GM19099 (cell line): ENCODE results near the gene ALOX12.

Experiments
- POLR2A ChIP-seq: IDR thresholded peaks from 3 replicates; pipeline ENCODE4 v1.6.1; 2011; ENCODE audit warnings: low read depth; ENCODE audit not compliant: insufficient read length; ENCODE audit errors: extremely low read depth

ALOX12 gene, protein sequence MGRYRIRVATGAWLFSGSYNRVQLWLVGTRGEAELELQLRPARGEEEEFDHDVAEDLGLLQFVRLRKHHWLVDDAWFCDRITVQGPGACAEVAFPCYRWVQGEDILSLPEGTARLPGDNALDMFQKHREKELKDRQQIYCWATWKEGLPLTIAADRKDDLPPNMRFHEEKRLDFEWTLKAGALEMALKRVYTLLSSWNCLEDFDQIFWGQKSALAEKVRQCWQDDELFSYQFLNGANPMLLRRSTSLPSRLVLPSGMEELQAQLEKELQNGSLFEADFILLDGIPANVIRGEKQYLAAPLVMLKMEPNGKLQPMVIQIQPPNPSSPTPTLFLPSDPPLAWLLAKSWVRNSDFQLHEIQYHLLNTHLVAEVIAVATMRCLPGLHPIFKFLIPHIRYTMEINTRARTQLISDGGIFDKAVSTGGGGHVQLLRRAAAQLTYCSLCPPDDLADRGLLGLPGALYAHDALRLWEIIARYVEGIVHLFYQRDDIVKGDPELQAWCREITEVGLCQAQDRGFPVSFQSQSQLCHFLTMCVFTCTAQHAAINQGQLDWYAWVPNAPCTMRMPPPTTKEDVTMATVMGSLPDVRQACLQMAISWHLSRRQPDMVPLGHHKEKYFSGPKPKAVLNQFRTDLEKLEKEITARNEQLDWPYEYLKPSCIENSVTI

DNA sequence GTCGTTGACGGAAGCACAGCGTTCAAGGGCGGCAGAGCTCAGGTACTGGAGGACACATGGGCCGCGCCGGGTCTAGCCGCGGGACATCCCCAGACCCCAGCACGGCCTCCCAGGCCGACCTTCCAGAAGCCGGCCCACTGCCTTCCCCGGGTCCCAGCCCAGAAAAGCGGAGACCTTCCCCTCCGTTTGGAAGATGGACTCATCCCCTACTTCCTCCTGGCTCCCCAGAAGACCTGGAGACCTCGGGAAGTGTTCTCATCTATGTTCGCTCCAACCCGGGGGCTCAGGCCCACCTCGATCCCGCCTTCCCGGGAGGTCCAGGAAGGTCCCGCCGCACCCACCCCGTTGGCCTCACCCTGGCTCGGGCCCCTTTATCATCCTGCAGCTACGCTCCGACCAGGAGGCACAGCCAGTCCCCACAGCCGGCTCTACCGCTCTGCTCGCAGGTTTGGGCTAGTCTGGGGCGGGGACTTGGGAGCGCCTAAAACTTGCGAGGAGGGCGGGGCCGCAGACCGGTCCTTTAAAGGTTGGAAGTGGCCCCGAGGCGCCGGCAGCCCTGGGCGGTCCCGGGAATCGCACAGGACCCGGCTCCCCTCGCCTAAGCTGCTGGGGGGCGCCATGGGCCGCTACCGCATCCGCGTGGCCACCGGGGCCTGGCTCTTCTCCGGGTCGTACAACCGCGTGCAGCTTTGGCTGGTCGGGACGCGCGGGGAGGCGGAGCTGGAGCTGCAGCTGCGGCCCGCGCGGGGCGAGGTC is at the start of gene ALOX12:
ALOX12 (plus strand) TSS at position 550 of the 756 bp plus-strand sequence; CDS start at position 619, 69 bp downstream.
- TF ChIP-seq POLR2A = no peak

DNA sequence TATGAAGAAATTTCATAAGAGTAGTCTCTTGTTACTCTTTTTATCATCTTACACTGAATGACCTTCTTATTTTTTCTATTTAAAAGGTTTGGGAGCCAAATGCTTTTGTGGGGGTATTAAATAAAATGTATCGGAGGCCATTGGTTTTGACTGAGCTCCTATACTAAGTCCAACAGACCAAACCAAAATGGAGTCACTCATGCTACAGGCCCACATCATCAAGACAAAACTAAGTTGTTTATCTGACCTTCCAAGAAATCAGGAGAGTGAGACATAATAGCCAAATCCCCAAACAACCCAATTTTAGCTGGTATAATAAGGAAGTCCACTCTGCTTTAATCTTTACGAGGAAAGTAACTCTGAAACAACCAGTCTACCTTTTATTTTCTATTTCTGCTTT is 48.1 kb upstream of the ALOX12 start:
- no peak for TF ChIP-seq POLR2A

DNA sequence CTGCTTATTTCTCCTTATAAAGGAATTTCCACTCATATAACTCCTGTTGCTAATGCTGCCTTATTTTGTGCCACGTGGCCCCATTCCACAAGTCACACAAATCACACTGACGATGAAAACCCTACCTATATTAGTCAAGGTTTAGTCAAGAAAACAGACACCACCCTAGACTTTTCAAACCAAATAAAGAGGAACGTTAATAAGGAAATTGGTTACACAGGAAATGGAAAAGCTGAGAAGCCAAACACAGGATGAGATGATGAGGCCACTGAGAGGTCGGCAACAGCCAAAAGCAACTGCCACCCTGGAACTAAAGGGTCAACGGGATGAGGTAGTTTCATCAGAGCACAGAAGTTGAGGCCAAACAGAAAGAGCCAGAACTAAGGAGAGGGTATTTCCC is 47.3 kb upstream of the ALOX12 start:
- no peak for TF ChIP-seq POLR2A

DNA sequence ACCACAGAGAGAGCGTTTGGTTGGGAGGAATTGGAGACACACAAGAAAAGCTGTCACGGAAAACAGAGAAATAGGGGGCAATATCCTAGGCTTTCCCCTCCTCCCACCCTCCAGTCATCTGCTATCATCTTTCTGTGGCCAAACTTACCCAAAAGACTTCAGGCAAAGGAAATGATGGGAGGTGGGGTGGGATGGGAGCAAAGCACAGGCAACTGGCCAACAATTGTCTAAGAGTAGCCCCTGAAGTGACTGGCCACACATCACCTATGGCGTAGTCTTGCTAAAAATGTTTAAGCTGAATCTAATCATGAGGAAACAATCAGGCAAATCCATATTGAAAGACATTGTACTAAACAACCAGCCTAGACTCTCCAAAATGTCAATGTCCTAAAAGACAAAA is 46.9 kb upstream of the ALOX12 start:
- TF ChIP-seq POLR2A = no peak

DNA sequence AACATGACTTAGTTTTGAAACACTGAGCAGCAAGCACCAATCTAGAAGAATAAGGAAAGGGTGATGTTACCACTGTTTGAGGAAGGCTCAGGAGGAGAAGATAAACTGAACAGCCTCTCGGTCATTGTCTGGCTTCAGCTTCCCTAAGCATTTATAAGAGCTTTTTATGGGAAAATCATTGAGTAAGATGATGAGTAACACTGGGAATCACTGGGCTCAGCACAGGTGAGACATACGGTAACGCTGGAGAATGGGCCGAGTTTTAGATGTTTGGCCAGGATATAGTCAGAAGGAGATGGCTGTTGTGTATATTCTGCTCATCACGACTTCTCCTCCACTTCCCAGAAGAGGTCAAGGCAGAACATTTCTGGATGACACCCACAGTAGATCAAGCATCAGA is 42.2 kb upstream of the ALOX12 start:
- TF ChIP-seq POLR2A = no peak

DNA sequence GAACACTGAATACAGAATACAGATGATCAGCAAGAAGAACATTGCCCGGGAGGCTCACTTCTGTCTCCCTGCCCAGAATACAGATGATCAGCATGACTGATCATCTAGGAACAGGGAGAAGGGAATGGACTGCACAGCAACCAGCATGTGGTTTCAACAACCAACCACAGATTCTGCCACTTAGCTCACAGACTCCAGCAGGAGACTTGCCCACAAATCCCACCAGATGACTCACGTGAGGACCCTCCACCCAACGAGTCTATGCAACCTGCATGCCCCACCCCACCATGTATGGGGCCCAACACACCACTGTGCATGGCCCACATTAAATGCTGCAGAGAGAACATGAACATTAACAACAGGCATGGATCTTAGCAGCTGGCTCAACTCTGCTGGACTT is 36.1 kb upstream of the ALOX12 start:
- no peak for TF ChIP-seq POLR2A

DNA sequence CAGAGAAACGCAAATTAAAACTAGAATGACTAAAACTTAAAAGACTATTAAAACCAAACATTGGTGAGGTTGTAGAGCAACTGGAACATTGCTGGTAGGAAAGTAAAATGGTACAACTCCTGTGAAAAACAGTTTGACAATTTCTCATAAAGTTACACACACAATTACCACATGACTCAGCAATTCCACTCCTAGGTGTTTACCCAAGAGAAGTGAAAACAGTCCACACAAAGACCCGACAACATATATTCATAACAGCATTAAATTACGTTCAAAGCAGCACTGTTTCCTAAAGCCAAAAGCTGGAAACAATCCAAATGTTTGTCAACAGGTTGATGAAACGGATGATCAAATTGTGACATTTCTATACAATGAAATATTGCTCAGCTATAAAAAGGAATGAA is 26.5 kb upstream of the ALOX12 start:
- TF ChIP-seq POLR2A = no peak

DNA sequence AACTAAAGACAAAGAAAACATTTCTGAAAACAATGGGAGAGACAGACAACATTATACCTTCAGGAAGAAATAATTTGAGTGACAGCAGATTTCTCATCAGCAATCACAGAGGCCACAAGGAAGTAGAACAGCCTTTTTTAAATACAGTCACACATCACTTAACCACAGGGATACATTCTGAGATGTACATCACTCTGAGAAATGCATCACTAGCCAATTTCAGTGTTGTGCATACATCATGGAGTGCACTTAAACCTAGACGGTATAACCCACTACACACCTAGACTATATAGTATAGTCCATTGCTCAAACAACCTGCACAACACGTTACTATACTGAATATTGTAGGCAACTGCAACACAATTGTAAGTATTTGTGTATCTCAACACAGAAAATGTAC is 24.9 kb upstream of the ALOX12 start:
- TF ChIP-seq POLR2A = no peak

DNA sequence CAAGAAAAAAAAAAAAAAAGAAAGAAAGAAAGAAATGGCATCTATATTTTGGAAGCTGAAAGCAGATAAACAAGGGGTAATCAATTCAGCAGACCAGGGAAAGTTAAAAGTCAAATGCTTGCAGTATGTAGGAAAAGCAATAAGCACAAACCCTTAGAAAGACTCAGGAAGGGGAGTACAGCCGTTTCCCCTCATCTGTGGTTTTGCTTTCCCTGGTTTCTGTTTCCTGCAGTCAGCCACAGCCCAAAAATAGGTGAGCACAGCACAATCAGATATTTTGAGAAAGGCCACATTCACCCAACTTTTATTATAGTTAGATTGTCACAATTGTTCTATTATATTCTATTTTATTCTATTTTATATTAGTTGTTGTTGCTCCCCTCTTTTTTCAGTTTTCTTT is 14.4 kb upstream of the ALOX12 start:
- no peak for TF ChIP-seq POLR2A

DNA sequence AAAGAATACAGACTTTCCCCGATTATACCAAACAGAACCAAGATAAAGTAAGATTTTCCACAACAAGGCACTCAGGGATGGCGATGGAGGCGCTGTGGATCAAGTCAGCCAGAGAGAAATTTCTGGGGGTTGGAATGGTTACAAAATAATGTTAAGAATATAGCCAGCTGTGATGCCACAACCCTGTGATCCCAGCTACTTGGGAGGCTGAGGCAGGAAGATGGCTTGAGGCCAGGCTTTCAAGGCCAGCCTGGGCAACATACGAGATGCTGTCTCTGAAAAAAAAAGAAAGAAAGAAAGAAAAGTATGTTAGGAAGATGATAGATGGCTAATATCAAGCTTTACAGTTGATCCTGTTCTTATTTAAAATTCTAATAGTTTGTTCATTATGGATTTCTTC is 10.6 kb upstream of the ALOX12 start:
- no peak for TF ChIP-seq POLR2A

DNA sequence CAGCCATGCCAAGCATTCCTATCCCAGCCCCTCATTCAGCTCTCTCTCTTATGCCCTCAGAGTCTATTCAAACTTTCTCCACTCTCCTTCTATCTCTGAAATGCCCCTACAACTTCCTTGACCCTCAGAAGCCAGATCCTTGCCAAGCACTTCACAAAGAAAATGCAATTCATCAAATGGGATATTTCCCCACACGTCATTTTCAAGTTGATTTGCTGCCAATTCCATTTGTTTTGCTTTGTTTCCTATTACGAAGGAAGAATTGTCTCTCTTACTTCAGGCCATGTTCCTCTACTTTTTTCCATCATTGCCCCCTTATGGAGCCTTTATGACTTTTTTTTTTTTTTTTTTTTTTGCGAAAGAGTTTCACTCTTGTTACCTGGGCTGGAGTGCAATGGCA is 9.2 kb upstream of the ALOX12 start:
- TF ChIP-seq POLR2A = no peak

DNA sequence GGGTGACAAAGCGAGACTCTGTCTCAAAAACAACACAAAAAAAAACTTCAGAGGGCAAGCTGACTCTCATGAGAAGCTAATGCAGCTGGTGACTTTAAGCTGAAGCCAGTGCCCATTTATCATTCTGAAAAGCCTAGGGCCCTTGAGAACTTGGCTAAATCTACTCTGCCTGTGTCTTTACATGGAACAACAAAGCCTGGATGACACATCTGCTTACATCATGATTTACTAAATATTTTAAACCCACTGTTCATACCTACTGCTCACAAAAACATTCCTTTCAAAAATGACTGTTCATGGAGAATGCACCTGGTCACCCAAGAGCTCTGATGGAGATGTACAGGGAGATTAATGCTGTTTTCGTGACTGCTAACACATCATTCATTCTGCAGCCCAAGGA is 6.1 kb upstream of the ALOX12 start:
- TF ChIP-seq POLR2A = no peak

DNA sequence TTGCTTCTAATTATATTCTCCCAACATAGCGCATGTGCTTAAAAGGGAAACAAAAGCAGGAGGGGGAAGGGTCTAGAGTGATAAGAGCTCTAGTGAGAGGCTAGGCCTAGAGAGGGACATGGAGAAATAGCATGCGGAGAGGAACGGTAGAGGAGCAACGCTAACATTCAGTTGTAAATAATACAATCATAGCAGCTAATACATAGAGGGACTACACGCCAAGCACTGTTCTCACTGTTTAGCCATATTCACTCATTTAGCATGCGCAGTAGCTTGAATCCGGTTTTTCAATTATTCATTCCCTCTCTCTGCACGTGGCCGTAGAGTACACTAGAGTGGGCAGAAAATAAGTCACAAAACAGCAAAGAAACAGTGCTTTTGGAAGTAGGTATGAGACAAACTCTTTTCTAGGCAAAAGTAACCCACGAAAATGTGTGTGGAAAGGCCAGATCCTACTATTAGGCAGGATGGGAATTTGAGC is 1.7 kb upstream of the ALOX12 start:
- TF ChIP-seq POLR2A = no peak

DNA sequence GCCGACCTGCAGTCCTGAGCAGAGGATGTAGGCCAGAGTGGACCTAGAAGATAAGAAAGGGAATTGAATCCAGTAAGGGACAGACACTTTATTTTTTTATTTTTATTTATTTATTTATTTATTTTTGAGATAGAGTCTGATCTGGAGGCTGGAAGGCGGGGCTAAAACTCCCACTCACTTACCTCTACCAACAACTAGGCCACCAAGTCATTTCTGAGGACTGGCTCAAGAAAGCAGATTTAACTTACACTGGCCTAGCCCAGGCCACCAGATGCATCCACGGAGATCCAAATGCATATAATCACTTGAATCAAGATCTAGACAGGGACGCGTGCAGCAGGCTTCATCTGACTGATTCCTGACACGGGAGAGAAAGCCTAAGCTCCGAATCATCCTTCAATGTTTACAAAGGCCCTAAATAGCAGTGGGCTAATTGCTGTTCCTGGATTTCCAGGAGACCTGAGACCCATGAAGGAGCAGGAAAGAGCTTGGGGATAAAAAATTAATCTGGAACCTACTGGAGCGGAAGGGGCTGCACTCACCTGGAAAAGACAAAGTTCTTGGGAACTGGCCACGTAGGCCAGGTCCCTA is 1.1 kb upstream of the ALOX12 start:
- no peak for TF ChIP-seq POLR2A
